Measurements from ENCODE around the gene RET.

Gene RET

DNA sequence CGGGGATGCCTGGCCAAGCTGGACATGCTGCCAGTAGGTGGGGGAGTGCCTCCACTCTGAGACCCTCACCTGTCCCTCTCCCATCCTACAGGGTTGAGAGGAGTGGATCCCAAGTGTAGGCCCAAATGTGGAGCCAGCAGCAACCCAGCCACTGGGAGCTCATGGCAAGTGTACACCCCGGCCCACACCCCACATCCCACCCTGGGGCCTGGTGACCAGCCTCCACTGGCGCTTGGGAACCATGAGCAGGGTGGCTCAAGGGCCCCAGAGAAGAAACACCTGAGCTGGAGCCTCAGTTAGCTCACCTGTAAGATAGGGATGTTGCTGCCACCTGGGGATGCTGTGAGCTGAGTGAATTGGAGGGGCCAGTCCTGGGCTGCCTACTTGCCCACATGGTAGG is 10.4 kb upstream of the RET start:
- no peak for DNase-seq (ENCODE audit: low read depth)
- TF ChIP-seq, protein P1, sequence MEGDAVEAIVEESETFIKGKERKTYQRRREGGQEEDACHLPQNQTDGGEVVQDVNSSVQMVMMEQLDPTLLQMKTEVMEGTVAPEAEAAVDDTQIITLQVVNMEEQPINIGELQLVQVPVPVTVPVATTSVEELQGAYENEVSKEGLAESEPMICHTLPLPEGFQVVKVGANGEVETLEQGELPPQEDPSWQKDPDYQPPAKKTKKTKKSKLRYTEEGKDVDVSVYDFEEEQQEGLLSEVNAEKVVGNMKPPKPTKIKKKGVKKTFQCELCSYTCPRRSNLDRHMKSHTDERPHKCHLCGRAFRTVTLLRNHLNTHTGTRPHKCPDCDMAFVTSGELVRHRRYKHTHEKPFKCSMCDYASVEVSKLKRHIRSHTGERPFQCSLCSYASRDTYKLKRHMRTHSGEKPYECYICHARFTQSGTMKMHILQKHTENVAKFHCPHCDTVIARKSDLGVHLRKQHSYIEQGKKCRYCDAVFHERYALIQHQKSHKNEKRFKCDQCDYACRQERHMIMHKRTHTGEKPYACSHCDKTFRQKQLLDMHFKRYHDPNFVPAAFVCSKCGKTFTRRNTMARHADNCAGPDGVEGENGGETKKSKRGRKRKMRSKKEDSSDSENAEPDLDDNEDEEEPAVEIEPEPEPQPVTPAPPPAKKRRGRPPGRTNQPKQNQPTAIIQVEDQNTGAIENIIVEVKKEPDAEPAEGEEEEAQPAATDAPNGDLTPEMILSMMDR (conservative IDR thresholded peaks at IDR 0.05; ENCODE audit: control insufficient read depth, insufficient read depth, low read depth, low read length) = no peak
- H3K4me3 ChIP-seq (ENCODE audit: control insufficient read depth, low read depth, low read length) = no peak overlapping the region

DNA sequence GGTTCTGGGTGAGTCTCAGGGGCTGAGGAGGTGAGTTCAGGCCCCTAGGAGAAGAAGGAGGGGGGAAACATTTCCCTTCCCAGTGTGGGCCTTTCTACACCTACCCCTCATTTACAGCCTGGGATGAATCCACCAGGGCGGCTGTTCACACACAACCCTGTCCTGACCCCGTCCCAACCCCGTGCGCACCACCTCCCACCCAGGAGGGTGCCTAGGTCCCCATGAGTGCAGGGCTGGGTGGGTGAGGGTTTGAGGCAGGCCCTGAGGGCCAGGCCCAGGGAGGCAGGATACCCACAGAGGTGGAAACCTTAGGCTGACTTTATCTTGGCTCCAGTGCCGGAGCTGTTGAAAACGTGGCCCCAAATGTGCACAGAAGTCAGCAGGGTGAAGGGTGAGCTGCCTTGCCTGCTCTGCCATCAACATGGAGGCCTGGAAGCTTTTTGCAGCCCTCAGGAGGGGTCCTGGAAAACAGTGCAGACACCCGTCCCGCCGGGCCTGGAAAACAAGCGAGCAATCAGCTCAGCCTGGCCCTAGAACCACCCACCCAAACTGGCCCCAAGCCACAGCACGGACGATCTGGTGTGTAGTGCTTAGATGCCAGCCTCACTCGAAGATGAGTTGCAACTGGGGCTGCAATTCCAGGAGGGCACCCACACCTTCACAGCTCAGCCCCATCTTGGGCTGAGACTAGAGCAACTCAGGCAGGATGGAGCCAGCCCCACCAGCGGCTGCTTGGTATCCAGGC is 9.3 kb upstream of the RET start:
- DNase-seq (ENCODE audit: low read depth) = no peak
- no peak overlapping the region for H3K4me3 ChIP-seq (ENCODE audit: control insufficient read depth, low read depth, low read length)
- TF ChIP-seq, protein P1 (conservative IDR thresholded peaks at IDR 0.05; ENCODE audit: control insufficient read depth, insufficient read depth, low read depth, low read length) = no peak

DNA sequence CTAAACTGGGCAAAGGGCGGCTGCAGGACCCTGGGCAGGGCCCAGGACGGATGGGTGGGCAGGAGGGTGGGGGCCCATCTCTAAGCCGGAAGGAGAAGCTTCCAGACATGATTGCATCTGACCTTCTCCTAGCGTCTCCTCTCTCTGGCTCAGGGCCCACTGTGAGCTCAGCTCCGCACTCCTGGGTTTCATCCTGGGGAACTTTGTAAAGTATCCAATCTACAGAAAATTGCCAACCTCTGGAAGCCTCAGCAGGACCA is 8.8 kb upstream of the RET start:
- TF ChIP-seq, protein P1 (conservative IDR thresholded peaks at IDR 0.05; ENCODE audit: control insufficient read depth, insufficient read depth, low read depth, low read length) = no peak
- DNase-seq (ENCODE audit: low read depth) = no peak
- no peak overlapping the region for H3K4me3 ChIP-seq (ENCODE audit: control insufficient read depth, low read depth, low read length)

DNA sequence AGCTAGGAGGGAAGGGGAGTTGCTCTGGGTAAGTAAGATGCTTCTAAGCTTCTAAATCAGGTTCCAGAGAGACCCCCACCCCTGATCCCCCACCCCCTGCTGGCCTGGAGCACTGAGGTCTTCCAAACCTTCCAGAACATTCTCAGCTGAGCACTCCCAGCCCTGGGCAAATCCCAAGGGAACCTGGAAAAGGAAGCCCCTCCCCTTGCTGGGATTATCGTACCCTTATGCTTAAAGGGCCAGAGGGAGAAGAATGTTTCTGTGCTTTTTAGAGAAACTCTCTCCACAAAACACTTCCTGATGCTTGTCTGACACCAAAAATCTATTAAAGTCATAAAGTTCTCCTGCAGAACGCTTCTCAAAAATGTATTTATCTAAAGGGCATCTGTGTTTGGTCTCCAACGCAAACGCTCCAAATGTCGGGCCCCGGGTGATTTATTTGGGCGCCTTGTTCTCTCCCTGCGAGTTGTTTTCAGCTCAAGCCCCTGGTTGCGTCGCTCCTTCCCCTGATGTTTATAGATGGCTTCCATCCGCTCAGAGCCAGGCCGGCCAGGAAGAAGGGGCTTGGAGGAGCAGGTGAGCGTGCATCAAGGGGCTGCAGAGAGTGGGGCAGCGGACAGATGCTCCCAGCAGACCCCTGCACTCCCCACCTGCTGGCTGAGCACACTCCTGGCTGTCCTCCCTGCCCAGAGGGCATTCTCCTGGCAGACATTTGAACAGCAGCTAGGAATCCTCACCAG is 8.2 kb upstream of the RET start:
- H3K4me3 ChIP-seq (ENCODE audit: control insufficient read depth, low read depth, low read length) = no peak overlapping the region
- DNase-seq (ENCODE audit: low read depth) = no peak
- TF ChIP-seq, protein P1 (conservative IDR thresholded peaks at IDR 0.05; ENCODE audit: control insufficient read depth, insufficient read depth, low read depth, low read length) = no peak

DNA sequence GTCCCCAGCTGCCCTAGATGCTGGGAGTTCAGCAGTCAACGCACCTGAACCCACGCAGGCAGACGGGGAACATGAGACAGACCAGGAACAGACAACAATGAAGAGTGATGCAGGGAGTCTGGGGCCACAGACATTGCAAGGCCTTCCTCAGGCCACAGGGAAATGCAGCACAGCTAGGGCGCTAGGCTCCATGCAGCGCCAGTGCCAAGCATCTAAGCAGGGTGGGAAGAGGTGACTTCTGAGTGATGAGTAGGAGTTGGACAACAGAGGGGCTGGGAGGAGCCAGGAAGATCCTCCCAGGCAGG is 7.7 kb upstream of the RET start:
- H3K4me3 ChIP-seq (ENCODE audit: control insufficient read depth, low read depth, low read length) = no peak overlapping the region
- DNase-seq (ENCODE audit: low read depth) = no peak
- TF ChIP-seq, protein P1 (conservative IDR thresholded peaks at IDR 0.05; ENCODE audit: control insufficient read depth, insufficient read depth, low read depth, low read length) = no peak

DNA sequence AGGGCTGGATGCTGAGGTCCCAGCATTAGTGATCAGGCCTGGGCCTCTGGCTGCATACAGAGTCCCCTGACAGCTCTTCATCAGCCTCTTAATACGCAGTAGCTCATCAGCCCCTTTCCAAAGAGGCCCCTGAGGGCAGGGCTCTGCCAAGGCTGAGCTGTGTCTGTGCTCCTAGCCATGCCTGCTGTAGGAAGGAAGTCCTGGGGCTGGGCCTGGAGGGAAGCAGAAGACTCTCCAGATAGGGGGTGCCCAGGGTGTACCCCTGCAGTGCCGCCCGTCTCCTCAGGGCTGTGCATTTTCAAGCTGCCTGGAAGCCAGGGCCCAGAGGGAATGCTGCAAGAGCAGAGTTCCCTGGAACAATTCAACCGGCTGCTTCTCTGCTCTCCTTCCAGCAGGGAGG is 7.3 kb upstream of the RET start:
- TF ChIP-seq, protein P1 (conservative IDR thresholded peaks at IDR 0.05; ENCODE audit: control insufficient read depth, insufficient read depth, low read depth, low read length) = no peak
- no peak overlapping the region for H3K4me3 ChIP-seq (ENCODE audit: control insufficient read depth, low read depth, low read length)
- DNase-seq (ENCODE audit: low read depth) = no peak

Data from fibroblast of mammary gland (primary cell).